PC-9 (cell line): Measurements from ENCODE around the gene IFNL2.

Experiments
- EZH2 ChIP-seq: fragments of 200-600 bp; sonication (generic); IDR thresholded peaks from 2 replicates; pipeline ENCODE4 v1.8.0; 2017; ENCODE audit warnings: antibody characterized with exemption, low read depth
- TF ChIP-seq, protein P1 (sequence below): fragments of 200-600 bp; sonication (generic); conservative IDR thresholded peaks from 2 replicates; pipeline ENCODE4 v1.6.1; 2017; ENCODE audit warnings: mixed run types, antibody characterized with exemption, mild to moderate bottlenecking, moderate library complexity

- TF ChIP-seq, protein P1, sequence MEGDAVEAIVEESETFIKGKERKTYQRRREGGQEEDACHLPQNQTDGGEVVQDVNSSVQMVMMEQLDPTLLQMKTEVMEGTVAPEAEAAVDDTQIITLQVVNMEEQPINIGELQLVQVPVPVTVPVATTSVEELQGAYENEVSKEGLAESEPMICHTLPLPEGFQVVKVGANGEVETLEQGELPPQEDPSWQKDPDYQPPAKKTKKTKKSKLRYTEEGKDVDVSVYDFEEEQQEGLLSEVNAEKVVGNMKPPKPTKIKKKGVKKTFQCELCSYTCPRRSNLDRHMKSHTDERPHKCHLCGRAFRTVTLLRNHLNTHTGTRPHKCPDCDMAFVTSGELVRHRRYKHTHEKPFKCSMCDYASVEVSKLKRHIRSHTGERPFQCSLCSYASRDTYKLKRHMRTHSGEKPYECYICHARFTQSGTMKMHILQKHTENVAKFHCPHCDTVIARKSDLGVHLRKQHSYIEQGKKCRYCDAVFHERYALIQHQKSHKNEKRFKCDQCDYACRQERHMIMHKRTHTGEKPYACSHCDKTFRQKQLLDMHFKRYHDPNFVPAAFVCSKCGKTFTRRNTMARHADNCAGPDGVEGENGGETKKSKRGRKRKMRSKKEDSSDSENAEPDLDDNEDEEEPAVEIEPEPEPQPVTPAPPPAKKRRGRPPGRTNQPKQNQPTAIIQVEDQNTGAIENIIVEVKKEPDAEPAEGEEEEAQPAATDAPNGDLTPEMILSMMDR: no peak
- TF ChIP-seq EZH2: no peak
These were observed 31.6 kb downstream of the IFNL2 start for GRCh38 chr19:39299832-39300231.
